ENCODE data around the gene PLXNB2. TPM values are rescaled to one million over a fixed set of nuclear protein-coding genes. Genes with fewer than 3 reads are reported as not detected.

PLXNB2 gene
- total RNA-seq, 4 donors from 2014 or later: 8.0 to 11.8 (median 9.0) TPM

DNA sequence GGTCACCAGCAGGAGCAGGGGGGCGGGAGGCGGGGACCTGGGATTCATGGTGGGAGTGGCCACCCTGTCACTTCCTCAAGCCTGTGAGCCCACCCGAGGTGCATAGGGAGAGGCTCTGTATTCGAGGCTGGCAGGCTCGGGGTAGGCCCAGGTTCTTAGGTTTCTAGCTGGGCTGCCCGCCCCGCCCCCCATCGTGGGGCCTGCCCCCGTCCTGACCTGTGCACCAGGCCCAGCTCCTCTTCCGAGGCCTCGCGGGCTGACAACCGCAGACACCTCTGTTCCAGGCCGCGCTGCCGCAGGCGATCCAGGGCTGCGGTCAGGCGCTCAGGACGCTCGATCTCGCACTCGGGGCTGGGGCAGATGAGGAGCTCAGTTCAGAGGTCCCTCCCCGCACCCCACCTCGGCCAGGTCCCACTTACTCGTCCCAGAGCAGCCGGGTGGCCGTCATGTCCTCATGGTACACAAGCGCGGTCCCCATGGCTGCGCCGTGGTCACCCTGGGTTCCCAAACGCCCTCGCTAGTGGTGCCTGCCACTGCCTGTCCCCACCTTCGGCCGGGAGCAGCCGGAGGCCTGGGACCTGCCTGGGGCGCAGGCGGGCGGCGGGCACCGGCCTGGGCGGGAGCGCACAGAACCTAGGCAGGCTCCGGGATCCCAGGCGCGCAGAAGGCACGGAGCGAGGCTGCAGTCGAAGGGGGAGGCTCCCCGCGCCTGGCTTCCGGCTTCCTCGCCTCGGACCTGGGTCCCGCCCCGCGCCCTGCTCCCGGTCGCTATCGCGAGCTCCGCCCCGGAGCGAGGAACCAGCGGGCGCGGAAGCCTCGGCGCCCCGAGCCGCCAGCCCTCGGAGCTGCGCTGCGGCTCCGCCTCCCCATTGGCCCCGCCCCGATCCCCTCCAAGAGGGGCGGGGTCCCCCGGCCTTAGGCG lies 56.6 kb downstream of the PLXNB2 start, which contains the start of gene HDAC10:
HDAC10 (minus strand) TSS at position 711 of the 922 bp plus-strand sequence; CDS start at position 478, 233 bp downstream.
- peaks cover 0 to 17% of the 10 kb centered on the region in 2 donors for H3K36me3 ChIP-seq
- in situ Hi-C loops (cut with MboI; ENCODE audit: low sequenced_read_pairs in 4 of 4): loop anchor here in 2 of 4 donors (10.0 kb wide), 2 partner anchors 74 to 84 kb away; partner anchors contain the start of gene DENND6B (in 1 of the 2)
- ATAC-seq: peak; percentile 11 to 30
- peak within 1 kb of the TSS; percentile 62 to 97 (median 75) for H3K27ac ChIP-seq
- H3K4me3 ChIP-seq: peak within 1 kb of the TSS; percentile 59 to 68 (median 62)
- DNase-seq: peak in 1 of 2 donors; percentile 43
- no peak for TF ChIP-seq POLR2A (IDR thresholded peaks at IDR 0.05)
- TF ChIP-seq, protein P1, sequence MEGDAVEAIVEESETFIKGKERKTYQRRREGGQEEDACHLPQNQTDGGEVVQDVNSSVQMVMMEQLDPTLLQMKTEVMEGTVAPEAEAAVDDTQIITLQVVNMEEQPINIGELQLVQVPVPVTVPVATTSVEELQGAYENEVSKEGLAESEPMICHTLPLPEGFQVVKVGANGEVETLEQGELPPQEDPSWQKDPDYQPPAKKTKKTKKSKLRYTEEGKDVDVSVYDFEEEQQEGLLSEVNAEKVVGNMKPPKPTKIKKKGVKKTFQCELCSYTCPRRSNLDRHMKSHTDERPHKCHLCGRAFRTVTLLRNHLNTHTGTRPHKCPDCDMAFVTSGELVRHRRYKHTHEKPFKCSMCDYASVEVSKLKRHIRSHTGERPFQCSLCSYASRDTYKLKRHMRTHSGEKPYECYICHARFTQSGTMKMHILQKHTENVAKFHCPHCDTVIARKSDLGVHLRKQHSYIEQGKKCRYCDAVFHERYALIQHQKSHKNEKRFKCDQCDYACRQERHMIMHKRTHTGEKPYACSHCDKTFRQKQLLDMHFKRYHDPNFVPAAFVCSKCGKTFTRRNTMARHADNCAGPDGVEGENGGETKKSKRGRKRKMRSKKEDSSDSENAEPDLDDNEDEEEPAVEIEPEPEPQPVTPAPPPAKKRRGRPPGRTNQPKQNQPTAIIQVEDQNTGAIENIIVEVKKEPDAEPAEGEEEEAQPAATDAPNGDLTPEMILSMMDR (IDR thresholded peaks at IDR 0.05 in 4 of 5, conservative IDR thresholded peaks at IDR 0.05 in 1 of 5): no peak
- intact Hi-C loops (cut with DNase I; ENCODE audit: low total_unique reads): loop anchor here (5.0 kb wide), 1 partner anchor 39 kb away; no protein-coding TSS in a partner anchor
- peaks cover 18 to 30% of the 10 kb centered on the region in 2 donors for H3K4me1 ChIP-seq
- H3K27me3 ChIP-seq: no peaks in the 10 kb centered on the region
- no peaks in the 10 kb centered on the region for H3K9me3 ChIP-seq

GRCh38 chr22:50250249-50250554 lies 57.2 kb downstream of the PLXNB2 start:
- ATAC-seq (no peak), DNase-seq (peak in 1 of 2 donors; percentile 54)
- Histone ChIP-seq H3K4me1 (peaks cover 22 to 36% of the 10 kb centered on the region in 2 donors), H3K9me3 (no peaks in the 10 kb centered on the region), H3K27ac (peak overlapping the region; percentile 62 to 97 (median 75)), H3K36me3 (peaks cover 0 to 15% of the 10 kb centered on the region in 2 donors), H3K4me3 (peak overlapping the region in 3 of 4 donors; percentile 59 to 66 (median 59)), H3K27me3 (no peaks in the 10 kb centered on the region)
- intact Hi-C loops (cut with DNase I; ENCODE audit: low total_unique reads) (loop anchor here (5.0 kb wide), 1 partner anchor 38 kb away; no protein-coding TSS in a partner anchor), in situ Hi-C loops (cut with MboI; ENCODE audit: low sequenced_read_pairs in 4 of 4) (loop anchor here in 2 of 4 donors (10.0 kb wide), 2 partner anchors 75 to 85 kb away; partner anchors contain the start of gene DENND6B (in 1 of the 2))
- TF ChIP-seq, protein P1 (IDR thresholded peaks at IDR 0.05 in 4 of 5, conservative IDR thresholded peaks at IDR 0.05 in 1 of 5): no peak
- no peak for TF ChIP-seq POLR2A (IDR thresholded peaks at IDR 0.05)

DNA sequence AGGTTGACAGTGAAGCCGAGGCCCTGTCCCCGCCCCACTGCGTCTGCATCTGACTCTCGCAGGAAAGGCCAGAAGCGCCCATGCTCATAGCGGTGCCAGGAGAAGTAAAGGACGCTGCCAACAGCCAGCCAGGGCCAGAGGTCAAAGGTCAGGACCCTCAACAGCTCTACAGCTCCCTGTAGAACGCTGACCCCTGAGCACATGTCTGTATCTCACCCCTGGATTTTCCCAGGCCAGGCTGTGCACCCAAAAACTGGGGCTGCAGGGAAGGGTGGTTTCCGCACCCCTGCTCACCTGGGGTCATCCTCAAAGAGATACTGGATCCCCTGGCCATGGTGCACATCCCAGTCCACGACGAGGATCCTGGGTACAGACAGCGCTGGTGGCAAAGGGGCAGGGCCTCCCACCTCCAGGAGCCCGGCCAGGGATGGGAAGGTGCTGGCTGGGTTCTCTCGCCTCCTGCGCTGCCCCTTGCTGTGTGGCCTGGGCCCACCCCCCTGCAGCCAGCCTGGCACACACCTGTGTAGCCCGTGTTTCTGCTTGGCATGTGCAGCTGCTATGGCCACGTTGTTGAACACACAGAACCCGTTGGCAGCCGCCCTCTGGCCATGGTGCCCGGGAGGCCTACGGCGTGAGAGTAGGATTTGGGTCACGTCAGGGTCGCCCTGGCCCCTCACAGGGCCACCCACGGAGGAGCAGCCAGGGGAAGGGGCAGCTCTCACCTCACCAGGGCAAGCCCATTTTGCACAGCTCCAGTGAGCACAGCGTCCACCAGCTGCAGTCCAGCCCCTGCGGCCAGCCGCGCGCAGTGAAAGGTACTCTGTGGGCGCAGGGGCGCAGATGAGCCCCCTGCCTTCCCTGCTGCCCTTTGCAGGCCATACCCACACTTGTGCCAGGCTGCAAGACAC lies 57.9 kb downstream of the PLXNB2 start:
- H3K27ac ChIP-seq: peak overlapping the region in 3 of 4 donors; percentile 30 to 97 (median 62)
- intact Hi-C loops (cut with DNase I; ENCODE audit: low total_unique reads): loop anchor here (5.0 kb wide), 1 partner anchor 37 kb away; no protein-coding TSS in a partner anchor
- peaks cover 22 to 37% of the 10 kb centered on the region in 2 donors for H3K4me1 ChIP-seq
- TF ChIP-seq POLR2A (IDR thresholded peaks at IDR 0.05): no peak
- TF ChIP-seq, protein P1 (IDR thresholded peaks at IDR 0.05 in 4 of 5, conservative IDR thresholded peaks at IDR 0.05 in 1 of 5): no peak
- DNase-seq: no peak
- peaks cover 0 to 12% of the 10 kb centered on the region in 2 donors for H3K36me3 ChIP-seq
- no peaks in the 10 kb centered on the region for H3K9me3 ChIP-seq
- no peaks in the 10 kb centered on the region for H3K27me3 ChIP-seq
- no peak for ATAC-seq
- H3K4me3 ChIP-seq: no peak overlapping the region
- in situ Hi-C loops (cut with MboI; ENCODE audit: low sequenced_read_pairs in 4 of 4): loop anchor here in 2 of 4 donors (10.0 kb wide), 2 partner anchors 75 to 85 kb away; partner anchors contain the start of gene DENND6B (in 1 of the 2)

Measured in gastrocnemius medialis (tissue), 4 donors.